GM21737 (cell line): ENCODE measurements around the gene TPD52L1.

Experiments used
- ATAC-seq: cut with Tn5 transposase; IDR thresholded peaks from one replicate; pipeline ENCODE4 v1.9.1; 2021; ENCODE audit warnings: mild to moderate bottlenecking, moderate library complexity; ENCODE audit not compliant: unreplicated experiment

Gene TPD52L1

DNA sequence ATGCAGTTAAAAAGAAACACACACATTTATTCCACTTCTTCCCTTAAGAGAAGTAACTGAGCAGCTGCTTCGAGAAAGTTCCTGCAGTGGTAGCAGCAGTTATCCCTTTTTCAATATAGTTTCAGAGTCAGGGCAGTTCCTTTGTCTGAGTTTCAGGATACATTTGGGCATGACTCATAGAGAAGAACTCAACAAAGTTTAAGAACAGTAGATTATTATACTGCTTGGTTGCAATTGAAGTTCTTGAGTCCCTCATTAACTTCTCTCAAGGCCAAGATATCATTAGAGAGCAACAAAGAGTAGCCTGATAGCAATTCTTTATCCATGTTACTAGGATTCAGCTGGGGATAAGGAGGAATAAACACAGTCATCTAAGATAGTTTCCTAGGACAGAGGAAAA, 54.4 kb downstream of the TPD52L1 start:
- no peak for ATAC-seq

- ATAC-seq, result no peak
These were observed 55.2 kb downstream of the TPD52L1 start for GRCh38 chr6:125208625-125209249.

DNA sequence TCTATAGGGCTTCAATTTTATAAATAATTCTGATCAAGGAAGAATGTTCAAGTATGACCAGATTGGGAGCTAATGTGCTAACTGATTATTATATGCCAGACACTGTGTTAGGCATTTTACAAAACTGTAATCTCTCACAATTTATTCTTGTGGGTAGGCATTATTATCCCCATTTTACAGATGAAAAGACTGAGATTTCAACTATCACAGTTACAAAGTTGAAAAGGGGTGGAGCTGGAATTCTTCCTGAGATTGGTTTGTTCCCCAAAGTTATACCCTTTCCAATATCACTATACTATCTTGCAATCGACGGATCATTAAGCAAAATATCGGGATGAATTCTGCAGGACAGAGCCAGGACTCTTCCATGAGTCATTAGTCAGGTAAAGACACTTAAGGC, 57.1 kb downstream of the TPD52L1 start:
- ATAC-seq, result no peak

GRCh38 chr6:125211352-125211751, 57.8 kb downstream of the TPD52L1 start:
- no peak for ATAC-seq

GRCh38 chr6:125212377-125212776, 58.8 kb downstream of the TPD52L1 start:
- ATAC-seq, result no peak

GRCh38 chr6:125213939-125214338, 60.4 kb downstream of the TPD52L1 start:
- ATAC-seq, result no peak

- ATAC-seq, result no peak
These were observed 61.8 kb downstream of the TPD52L1 start for GRCh38 chr6:125215252-125215819.

GRCh38 chr6:125216015-125216414, 62.4 kb downstream of the TPD52L1 start:
- ATAC-seq, result no peak

- ATAC-seq, result no peak
These were observed 63.8 kb downstream of the TPD52L1 start for GRCh38 chr6:125217369-125217768.

- ATAC-seq, result no peak
These were observed 64.4 kb downstream of the TPD52L1 start for GRCh38 chr6:125217992-125218391.

DNA sequence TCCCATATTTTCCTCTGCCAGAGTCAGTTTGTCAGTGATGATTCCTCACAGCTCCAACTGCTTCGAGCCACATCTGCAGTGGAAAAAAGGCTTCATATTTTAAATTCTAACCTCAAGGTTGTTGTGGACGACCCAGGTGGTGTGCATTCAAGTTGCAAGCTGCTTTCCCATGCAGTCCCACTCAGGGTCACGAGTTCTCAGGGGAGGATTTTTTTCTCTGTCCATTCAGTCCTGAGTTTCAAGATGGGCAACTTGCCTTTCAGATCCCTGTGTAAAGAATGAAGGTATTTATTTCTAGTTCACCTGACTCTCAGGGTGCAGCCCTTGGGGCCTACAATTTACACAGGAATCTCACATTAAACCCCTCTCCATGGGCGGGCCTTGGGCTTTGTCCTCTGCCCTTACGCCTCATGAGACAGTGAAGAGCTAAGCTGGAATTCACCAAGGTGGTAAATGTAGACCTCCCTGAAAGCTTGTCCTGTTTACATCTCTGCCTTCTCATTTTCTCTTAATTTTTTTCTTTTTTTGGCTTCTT, 65.9 kb downstream of the TPD52L1 start:
- no peak for ATAC-seq

DNA sequence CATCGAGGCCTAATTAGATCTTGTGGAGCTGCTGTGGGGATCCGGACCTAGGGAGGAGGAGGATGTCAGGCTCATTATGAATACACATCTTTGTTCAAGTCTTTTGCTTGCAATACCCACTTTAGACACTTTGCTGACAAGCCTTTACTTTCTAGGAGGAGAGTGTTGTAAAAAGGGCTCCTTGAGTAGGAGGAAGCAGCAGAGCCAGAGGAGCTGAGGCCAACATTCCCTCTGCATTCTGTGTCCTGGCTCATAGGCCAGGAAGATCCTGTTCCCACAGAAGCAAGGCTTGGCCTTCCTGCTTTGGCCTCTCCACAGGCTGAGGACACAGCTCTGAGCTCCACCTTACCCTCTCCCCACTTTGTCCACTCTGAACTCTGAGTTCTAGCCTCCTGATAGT, 67.1 kb downstream of the TPD52L1 start:
- no peak for ATAC-seq

GRCh38 chr6:125222531-125223455, 69.2 kb downstream of the TPD52L1 start:
- ATAC-seq, result no peak

DNA sequence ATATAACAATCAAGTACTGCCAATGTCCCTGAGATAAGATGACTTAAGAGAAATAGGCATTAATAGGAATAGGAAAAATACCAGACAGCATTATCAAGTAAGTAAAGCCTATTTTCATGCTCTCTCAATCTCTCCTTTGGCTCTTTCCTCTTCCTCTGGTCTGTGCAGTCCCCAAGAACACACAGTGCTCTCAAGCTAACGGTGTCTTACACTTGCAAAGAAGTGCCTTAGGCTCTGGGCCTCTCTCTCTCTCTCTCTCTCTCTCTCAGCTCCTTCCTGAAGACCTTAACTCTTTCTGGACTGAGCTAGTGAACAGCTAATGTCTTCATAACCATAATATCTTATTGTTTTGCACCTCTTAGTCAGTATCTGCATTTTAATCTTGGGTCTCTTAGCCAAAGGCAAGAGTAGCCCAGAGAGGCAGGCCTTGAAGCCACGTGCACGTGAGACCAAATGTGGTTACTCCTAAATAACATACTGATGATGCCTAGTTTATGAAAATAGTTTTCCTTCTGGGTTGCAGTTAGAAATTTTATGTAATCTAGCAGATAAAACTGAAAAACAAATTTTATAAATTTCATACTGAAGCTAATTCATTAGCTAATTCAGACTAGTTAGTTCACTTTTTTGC, 70.8 kb downstream of the TPD52L1 start:
- ATAC-seq, result no peak

- no peak for ATAC-seq
These were observed 73.7 kb downstream of the TPD52L1 start for GRCh38 chr6:125227244-125227643.

- ATAC-seq, result no peak
These were observed 75.5 kb downstream of the TPD52L1 start for GRCh38 chr6:125228981-125229479.

DNA sequence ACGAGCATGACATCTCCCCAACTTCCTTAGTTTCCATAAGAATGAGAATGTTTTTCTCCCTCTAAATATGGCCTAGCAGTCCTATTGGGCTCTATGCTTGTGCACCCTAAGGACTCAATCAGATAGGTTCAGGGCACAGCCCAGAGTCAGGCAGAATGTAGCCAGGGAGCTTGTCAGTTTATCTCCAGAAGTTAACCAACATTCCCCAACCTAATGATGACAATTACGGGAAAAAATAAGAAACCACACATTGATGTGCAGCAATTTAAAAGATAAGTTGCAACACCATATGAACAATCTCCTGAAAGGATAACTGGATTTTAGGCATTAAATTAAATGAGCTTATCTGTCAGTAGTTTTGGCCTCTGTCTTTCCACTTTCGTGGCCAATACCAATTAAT, 77.1 kb downstream of the TPD52L1 start:
- ATAC-seq, result no peak

- no peak for ATAC-seq
These were observed 77.6 kb downstream of the TPD52L1 start for GRCh38 chr6:125231133-125231532.

DNA sequence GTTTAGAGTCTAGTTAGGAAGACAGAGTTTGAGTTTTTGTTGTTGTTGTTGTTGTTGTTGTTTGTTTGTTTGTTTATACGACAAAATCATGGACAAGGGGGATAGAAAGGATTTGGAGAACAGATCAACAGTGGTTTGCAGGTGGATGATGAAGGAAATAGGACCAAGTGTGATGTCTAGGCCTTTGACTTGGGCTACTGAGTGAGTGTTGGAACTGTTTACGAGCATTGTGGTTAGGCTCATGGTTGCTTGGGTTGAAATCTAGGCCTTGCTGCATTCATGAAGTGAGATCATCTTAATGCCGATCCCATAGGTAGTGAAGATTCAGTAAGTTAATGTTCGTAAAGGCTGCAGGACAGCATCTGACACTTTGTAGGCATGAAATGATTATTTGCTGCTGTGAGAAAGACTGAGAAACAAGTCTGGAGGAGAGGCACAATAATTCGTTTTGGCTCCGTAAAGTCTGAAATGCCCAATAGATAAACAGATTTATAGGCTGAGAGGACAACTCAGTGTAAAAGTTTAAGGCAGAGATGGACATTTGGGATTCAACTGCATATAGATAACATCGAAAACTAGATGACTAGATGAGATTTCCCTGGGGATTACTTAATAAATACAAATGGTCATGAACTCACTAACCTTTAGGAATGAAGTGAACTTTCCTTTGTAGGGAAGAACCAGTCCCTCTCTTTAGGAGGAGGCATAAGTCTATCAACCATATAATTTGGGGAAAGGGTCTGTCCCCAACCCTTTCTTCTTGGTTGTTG, 78.2 kb downstream of the TPD52L1 start:
- no peak for ATAC-seq

DNA sequence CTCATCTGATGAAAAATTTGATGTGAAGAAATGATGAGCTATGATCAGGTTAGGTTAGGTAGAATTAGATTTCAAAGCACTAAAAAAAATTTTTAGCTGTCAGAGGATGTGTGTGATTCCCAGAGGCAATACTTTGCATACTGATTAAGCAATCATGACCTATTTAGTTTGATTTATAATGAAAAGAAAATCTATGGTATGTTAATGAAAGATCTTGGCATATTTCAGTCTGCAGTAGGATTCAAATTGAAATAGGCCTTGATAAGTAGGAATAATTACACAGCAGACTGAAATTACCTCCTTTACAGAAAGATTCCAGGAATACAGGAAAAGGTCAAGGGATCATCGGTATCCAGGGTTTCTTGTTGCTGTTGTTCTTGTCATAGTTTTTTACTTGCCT, 78.9 kb downstream of the TPD52L1 start:
- ATAC-seq, result no peak
